Upper lobe of right lung (tissue), 1 donor: ENCODE data around the gene DDX21. TPM values are rescaled to one million over a fixed set of nuclear protein-coding genes. Genes with fewer than 3 reads are reported as not detected.

Experiments used
- ATAC-seq: fragments of 200-7000 bp; cut with Tn5 transposase; one replicate; pipeline ENCODE4 v1.9.1; 2020; ENCODE audit warnings: mild to moderate bottlenecking, moderate library complexity
- DNase-seq: peaks from one replicate; pipeline ENCODE4 v3.0.0-alpha.2; 2020
- H3K27ac ChIP-seq: fragments of 200-600 bp; one replicate; pipeline ENCODE4 v1.8.0; 2022
- H3K27me3 ChIP-seq: fragments of 200-600 bp; one replicate; pipeline ENCODE4 v1.8.0; 2022; ENCODE audit warnings: mild to moderate bottlenecking
- H3K36me3 ChIP-seq: fragments of 200-600 bp; one replicate; pipeline ENCODE4 v1.8.0; 2022
- H3K4me1 ChIP-seq: fragments of 200-600 bp; one replicate; pipeline ENCODE4 v1.8.0; 2022
- H3K4me3 ChIP-seq: fragments of 200-600 bp; one replicate; pipeline ENCODE4 v1.8.0; 2022; ENCODE audit warnings: mild to moderate bottlenecking
- H3K9me3 ChIP-seq: fragments of 200-600 bp; one replicate; pipeline ENCODE4 v1.8.0; 2022
- intact Hi-C: fragments of 100-400 bp; cut with DNase I; formaldehyde crosslinking; loops from one replicate; pipeline ENCODE4 v1.11.0; 2022
- total RNA-seq: library from RNA; stranded (reverse); fragmentation: NEBNext Ultra II Directional; extraction: Animal tissue kit (Norgen Biotek cat#: 25700); gene quantifications from one replicate; pipeline ENCODE4 v1.2.1, GENCODE V29; 2021
- TF ChIP-seq, protein P1 (sequence below): fragments of 200-600 bp; IDR thresholded peaks from one replicate; pipeline ENCODE4 v1.8.0; 2022; ENCODE audit warnings: antibody characterized with exemption
- donor health status: DM: no; HTN: yes; CAD: no; lungs with severe emphysema.

The DDX21 gene
- total RNA-seq, 1 donor from 2014 or later, result 56.0 TPM

DNA sequence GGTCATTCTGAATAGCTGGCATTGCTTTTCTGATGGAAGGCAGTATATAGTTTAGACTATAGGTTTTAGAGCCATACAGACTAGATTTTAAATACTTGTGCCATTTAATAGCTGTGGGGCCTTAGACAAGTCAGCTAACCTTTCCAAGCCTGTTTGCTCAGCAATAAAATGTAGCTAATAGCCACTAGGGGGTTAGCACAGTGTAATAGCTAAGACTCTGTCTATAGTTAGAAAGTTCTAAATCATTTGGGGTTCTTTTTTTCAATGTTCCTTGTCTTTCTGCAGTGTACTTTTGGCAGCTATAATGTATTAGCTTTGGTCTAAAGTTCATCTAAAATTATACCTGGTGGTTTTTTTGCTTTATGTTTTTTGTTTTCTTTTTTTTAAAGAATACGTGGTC lies 25.1 kb downstream of the DDX21 start:
- TF ChIP-seq, protein P1, sequence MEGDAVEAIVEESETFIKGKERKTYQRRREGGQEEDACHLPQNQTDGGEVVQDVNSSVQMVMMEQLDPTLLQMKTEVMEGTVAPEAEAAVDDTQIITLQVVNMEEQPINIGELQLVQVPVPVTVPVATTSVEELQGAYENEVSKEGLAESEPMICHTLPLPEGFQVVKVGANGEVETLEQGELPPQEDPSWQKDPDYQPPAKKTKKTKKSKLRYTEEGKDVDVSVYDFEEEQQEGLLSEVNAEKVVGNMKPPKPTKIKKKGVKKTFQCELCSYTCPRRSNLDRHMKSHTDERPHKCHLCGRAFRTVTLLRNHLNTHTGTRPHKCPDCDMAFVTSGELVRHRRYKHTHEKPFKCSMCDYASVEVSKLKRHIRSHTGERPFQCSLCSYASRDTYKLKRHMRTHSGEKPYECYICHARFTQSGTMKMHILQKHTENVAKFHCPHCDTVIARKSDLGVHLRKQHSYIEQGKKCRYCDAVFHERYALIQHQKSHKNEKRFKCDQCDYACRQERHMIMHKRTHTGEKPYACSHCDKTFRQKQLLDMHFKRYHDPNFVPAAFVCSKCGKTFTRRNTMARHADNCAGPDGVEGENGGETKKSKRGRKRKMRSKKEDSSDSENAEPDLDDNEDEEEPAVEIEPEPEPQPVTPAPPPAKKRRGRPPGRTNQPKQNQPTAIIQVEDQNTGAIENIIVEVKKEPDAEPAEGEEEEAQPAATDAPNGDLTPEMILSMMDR, result peak; percentile 6
- H3K4me1 ChIP-seq, result no peaks in the 10 kb centered on the region

DNA sequence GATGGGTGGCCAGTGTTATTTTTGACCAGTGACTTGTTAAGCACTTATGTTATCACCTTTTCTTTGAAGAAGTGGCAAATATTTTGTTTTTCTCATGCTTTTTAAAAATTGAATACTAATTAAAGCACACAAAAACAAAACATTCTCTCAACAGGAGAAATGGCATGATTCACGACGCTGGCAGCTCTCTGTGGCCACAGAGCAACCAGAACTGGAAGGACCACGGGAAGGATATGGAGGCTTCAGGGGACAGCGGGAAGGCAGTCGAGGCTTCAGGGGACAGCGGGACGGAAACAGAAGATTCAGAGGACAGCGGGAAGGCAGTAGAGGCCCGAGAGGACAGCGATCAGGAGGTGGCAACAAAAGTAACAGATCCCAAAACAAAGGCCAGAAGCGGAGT lies 26.4 kb downstream of the DDX21 start:
- TF ChIP-seq, protein P1, result no peak
- no peak for DNase-seq
- no peaks in the 10 kb centered on the region for H3K4me1 ChIP-seq
- intact Hi-C loops, result no loop called here
- H3K27me3 ChIP-seq, result no peaks in the 10 kb centered on the region
- no peak for ATAC-seq
- peaks cover 84% of the 10 kb centered on the region for H3K36me3 ChIP-seq
- no peak overlapping the region for H3K4me3 ChIP-seq
- no peak overlapping the region for H3K27ac ChIP-seq
- no peaks in the 10 kb centered on the region for H3K9me3 ChIP-seq

More for the DNA sequence above, 25.1 kb downstream of the DDX21 start:
- intact Hi-C loops, result no loop called here
- Histone ChIP-seq H3K27ac (no peak overlapping the region), H3K27me3 (no peaks in the 10 kb centered on the region), H3K36me3 (peaks cover 98% of the 10 kb centered on the region), H3K9me3 (no peaks in the 10 kb centered on the region), H3K4me3 (no peak overlapping the region)
- ATAC-seq (no peak), DNase-seq (no peak)

DNA sequence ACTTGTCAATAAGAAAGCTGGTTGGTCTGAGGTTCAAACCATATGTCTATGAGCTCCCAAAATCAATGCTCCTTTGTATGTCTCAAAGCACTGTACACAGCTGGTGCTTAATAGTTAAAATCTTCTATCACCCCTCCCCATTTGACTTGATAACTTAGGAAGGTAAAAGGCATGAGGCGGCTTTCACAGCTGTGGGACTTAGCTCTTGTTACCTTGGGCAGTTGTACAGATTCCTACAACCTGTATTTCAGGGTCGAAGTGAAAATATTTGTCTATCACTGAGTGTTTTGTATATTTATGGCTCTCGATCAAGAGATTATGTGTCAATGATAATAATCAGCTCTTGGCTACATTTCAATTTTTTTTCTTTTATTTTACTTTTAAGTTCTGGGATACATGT lies 31.6 kb downstream of the DDX21 start:
- TF ChIP-seq, protein P1, result no peak
- H3K36me3 ChIP-seq, result peaks cover 32% of the 10 kb centered on the region
- H3K4me3 ChIP-seq, result no peak overlapping the region
- no peaks in the 10 kb centered on the region for H3K27me3 ChIP-seq
- no peak for ATAC-seq
- DNase-seq, result no peak
- H3K4me1 ChIP-seq, result peaks cover 28% of the 10 kb centered on the region
- H3K9me3 ChIP-seq, result no peaks in the 10 kb centered on the region
- intact Hi-C loops, result no loop called here
- no peak overlapping the region for H3K27ac ChIP-seq

DNA sequence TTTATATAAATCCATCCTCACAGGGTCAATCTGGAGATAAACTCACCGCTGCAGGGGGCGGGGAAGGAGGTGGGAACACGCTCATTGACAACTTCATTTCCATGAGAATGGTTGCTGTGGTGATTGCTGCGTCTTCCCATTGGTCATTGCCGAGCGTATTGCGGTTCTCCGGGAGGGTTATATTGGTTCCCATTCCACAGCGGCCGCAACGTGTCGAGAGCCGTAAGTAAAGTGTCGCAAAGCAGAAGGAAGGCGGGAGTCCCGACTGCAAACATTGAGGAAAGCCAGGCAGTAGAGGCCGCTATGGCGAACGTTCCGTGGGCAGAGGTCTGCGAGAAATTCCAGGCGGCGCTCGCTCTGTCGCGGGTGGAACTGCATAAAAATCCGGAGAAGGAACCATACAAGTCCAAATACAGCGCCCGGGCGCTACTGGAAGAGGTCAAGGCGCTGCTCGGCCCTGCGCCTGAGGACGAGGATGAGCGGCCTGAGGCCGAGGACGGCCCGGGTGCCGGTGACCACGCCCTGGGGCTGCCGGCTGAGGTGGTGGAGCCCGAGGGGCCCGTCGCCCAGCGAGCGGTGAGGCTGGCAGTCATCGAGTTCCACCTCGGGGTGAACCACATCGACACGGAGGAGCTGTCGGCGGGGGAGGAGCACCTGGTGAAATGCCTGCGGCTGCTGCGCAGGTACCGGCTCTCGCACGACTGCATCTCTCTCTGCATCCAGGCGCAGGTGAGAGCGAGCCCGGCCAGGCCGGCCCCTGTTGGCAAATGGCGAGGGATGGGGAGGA lies 32.8 kb downstream of the DDX21 start, which contains the start of gene KIFBP:
Gene KIFBP, plus strand, starts transcription at position 274 of the 787 bp plus-strand sequence. Its CDS starts 30 bp downstream, at position 304.
- ATAC-seq, result peak; percentile 98
- Histone ChIP-seq H3K27me3 (no peaks in the 10 kb centered on the region), H3K27ac (peak within 1 kb of the TSS; percentile 83), H3K36me3 (peaks cover 21% of the 10 kb centered on the region), H3K4me3 (peak within 1 kb of the TSS; percentile 89), H3K9me3 (no peaks in the 10 kb centered on the region), H3K4me1 (peaks cover 40% of the 10 kb centered on the region)
- peak; percentile 92 for DNase-seq
- intact Hi-C loops, result no loop called here
- TF ChIP-seq, protein P1, result peak; percentile 47

DNA sequence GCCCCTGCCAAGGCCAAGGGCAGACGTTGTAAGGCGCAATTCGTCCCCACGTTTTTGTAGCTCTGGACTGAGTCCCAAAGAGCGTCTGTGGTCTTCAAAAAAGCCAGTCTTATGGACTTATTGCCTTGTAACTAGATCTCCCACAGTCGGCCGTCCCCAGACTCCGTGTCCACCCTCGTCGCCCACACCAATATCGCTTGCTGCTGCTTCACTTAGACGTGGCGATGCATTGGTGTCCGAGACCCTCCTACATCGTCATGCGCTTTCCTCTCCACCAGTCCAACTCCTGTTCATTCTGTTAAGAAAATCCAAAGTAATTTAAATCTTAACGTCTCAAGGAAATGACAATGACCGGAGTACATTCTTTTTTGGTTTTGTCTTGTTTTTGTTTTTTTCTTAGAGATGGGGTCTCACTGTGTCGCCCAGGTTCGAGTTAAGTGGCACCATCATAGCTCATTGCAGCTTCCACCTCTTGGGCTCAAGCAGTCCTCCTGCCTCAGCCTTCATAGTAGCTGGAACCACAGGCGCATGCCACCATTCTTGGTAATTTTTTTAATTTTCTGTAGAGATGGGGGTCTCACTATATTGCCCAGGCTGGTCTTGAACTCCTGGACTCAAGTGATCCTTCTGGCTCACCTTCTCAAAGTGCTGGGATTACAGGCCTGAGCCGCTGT lies 33.5 kb downstream of the DDX21 start:
- no peak for ATAC-seq

More for the DNA sequence above, 33.5 kb downstream of the DDX21 start:
- no peaks in the 10 kb centered on the region for H3K9me3 ChIP-seq
- no peaks in the 10 kb centered on the region for H3K27me3 ChIP-seq
- TF ChIP-seq, protein P1, result no peak
- no peak for DNase-seq
- H3K4me3 ChIP-seq, result peak overlapping the region; percentile 89
- peaks cover 14% of the 10 kb centered on the region for H3K36me3 ChIP-seq
- H3K4me1 ChIP-seq, result peaks cover 47% of the 10 kb centered on the region
- intact Hi-C loops, result no loop called here
- peak overlapping the region; percentile 83 for H3K27ac ChIP-seq
